ENCODE measurements around the gene CDH1.

CDH1 gene

GRCh38 chr16:68857479-68857878 lies 120.4 kb downstream of the CDH1 start:
- DNase-seq (ENCODE audit: low read depth), result no peak

- DNase-seq (ENCODE audit: low read depth), result no peak
Observed at GRCh38 chr16:68859828-68860227, 122.7 kb downstream of the CDH1 start.

- no peak for DNase-seq (ENCODE audit: low read depth)
Observed at GRCh38 chr16:68860978-68861892, 124.1 kb downstream of the CDH1 start.

GRCh38 chr16:68866933-68867332 lies 129.8 kb downstream of the CDH1 start:
- no peak for DNase-seq (ENCODE audit: low read depth)

- no peak for DNase-seq (ENCODE audit: low read depth)
Observed at GRCh38 chr16:68869492-68870088, 132.5 kb downstream of the CDH1 start.

- DNase-seq (ENCODE audit: low read depth), result no peak
Observed at GRCh38 chr16:68873635-68874471, 136.8 kb downstream of the CDH1 start.

- no peak for DNase-seq (ENCODE audit: low read depth)
Observed at GRCh38 chr16:68875871-68876270, 138.8 kb downstream of the CDH1 start.

- DNase-seq (ENCODE audit: low read depth), result no peak
Observed at GRCh38 chr16:68883685-68884084, 146.6 kb downstream of the CDH1 start.

GRCh38 chr16:68884401-68884800 lies 147.3 kb downstream of the CDH1 start:
- DNase-seq (ENCODE audit: low read depth), result no peak

Measured in EH (cell line).